OCI-LY7 (cell line): Measurements from ENCODE around the gene ADIG. TPM values are rescaled to one million over a fixed set of nuclear protein-coding genes. Genes with fewer than 3 reads are reported as not detected.
"Not testable (repeated sequence)": the region's sequence is repeated elsewhere in the genome, so short reads cannot be mapped to it uniquely, and the experiment has no call there.

Experiments
- BruUV-seq: library from RNA; stranded (reverse); fragments of 400-500 nt; replicated peaks from 2 replicates; lab custom pipeline; 2021; lab: Mats Ljungman, UMichigan
- CTCF ChIA-PET: fragments of 300-600 bp; sonication (Branson Sonifier 250); formaldehyde crosslinking; loops from one replicate; lab custom pipeline; 2022; ENCODE audit warnings: antibody characterized with exemption; ENCODE audit not compliant: unreplicated experiment; lab: Charles Lee
- POLR2A ChIA-PET: fragments of 300-600 bp; sonication (Branson Sonifier 250); formaldehyde crosslinking; loops from one replicate; lab custom pipeline; 2022; ENCODE audit warnings: antibody characterized with exemption; lab: Charles Lee
- DNase-seq: peaks from one replicate; pipeline ENCODE4 v3.0.0-alpha.2; 2015; ENCODE audit warnings: low spot score
- H2AFZ ChIP-seq: fragments of 200-600 bp; sonication (generic), shearing (Covaris generic); 2 replicates; pipeline ENCODE4 v1.6.1; 2014; ENCODE audit warnings: mild to moderate bottlenecking, antibody characterized with exemption, low read length, moderate library complexity
- H3K27ac ChIP-seq: fragments of 200-600 bp; sonication (generic); 2 replicates; pipeline ENCODE4 v1.5.1; 2014; ENCODE audit warnings: mixed run types, low read depth, mild to moderate bottlenecking, moderate library complexity, low read length, inconsistent platforms; ENCODE audit not compliant: poor library complexity, severe bottlenecking
- H3K36me3 ChIP-seq: fragments of 200-600 bp; sonication (generic); 2 replicates; pipeline ENCODE4 v1.6.1; 2014; ENCODE audit warnings: mild to moderate bottlenecking, antibody characterized with exemption, low read length, moderate library complexity, mixed read lengths; ENCODE audit not compliant: insufficient read depth
- H3K4me1 ChIP-seq: fragments of 200-600 bp; sonication (generic); 2 replicates; pipeline ENCODE4 v1.5.1; 2014; ENCODE audit warnings: mild to moderate bottlenecking, low read length; ENCODE audit not compliant: insufficient read depth, poor library complexity, severe bottlenecking
- H3K4me2 ChIP-seq: fragments of 200-600 bp; sonication (generic); 2 replicates; pipeline ENCODE4 v1.6.1; 2014; ENCODE audit warnings: mild to moderate bottlenecking, low read length
- H3K4me3 ChIP-seq: fragments of 200-600 bp; sonication (generic); 2 replicates; pipeline ENCODE4 v1.5.1; 2014; ENCODE audit warnings: mild to moderate bottlenecking, low read depth, low read length; ENCODE audit not compliant: poor library complexity, severe bottlenecking
- H3K79me2 ChIP-seq: fragments of 200-600 bp; sonication (generic); 2 replicates; pipeline ENCODE4 v1.6.1; 2016; ENCODE audit warnings: low read depth, mild to moderate bottlenecking, low read length, moderate library complexity, mixed read lengths; ENCODE audit not compliant: insufficient read depth
- H3K9me2 ChIP-seq: fragments of 200-600 bp; sonication (generic); 2 replicates; pipeline ENCODE4 v1.6.1; 2016; ENCODE audit warnings: mild to moderate bottlenecking, low read length, mixed read lengths; ENCODE audit not compliant: insufficient read depth
- H3K9me3 ChIP-seq: fragments of 200-600 bp; sonication (generic); 2 replicates; pipeline ENCODE4 v1.6.1; 2014; ENCODE audit warnings: mild to moderate bottlenecking, mixed run types, low read length, mixed read lengths
- H4K20me1 ChIP-seq: fragments of 200-600 bp; sonication (generic); 2 replicates; pipeline ENCODE4 v1.6.1; 2014; ENCODE audit warnings: mild to moderate bottlenecking, antibody characterized with exemption, low read length, moderate library complexity, mixed read lengths; ENCODE audit not compliant: insufficient read depth
- CTCF ChIP-seq: fragments of 200-600 bp; sonication (generic); conservative IDR thresholded peaks from 2 replicates; pipeline ENCODE4 v1.5.1; 2014; ENCODE audit warnings: mild to moderate bottlenecking, antibody characterized with exemption, low read length, moderate library complexity, mixed read lengths
- EZH2phosphoT487 ChIP-seq: fragments of 200-600 bp; sonication (generic); IDR thresholded peaks from 2 replicates; pipeline ENCODE4 v1.6.1; 2018; ENCODE audit warnings: low read depth, borderline replicate concordance, mild to moderate bottlenecking, mixed run types, antibody characterized with exemption, low read length, moderate library complexity, mixed read lengths
- intact Hi-C: fragments of 100-400 bp; cut with micrococcal nuclease; formaldehyde crosslinking; loops from one replicate; pipeline ENCODE4 v1.10.0; 2022; ENCODE audit not compliant: unreplicated experiment
- total RNA-seq, 2 experiments: library from RNA; depleted of rRNA in 1 of 2; stranded (reverse); fragments of >200 nt in 1 of 2; shearing (Covaris generic) in 1 of 2; gene quantifications; 2 replicates each; pipeline ENCODE4 v1.2.3, GENCODE V29; 2014 to 2022

ADIG gene
- total RNA-seq, 2 experiments from 2014 or later: not detected

- intact Hi-C loops: no loop called here
- no TSS peak for BruUV-seq
These were observed 10.7 kb downstream of the ADIG start for GRCh38 chr20:38591474-38592410.

GRCh38 chr20:38592411-38592790, 11.4 kb downstream of the ADIG start:
- H3K4me2 ChIP-seq, H3K4me1 ChIP-seq, POLR2A ChIA-PET, H3K4me3 ChIP-seq, H3K79me2 ChIP-seq, H2AFZ ChIP-seq, H3K27ac ChIP-seq, H4K20me1 ChIP-seq, CTCF ChIA-PET, BruUV-seq, H3K36me3 ChIP-seq, H3K9me3 ChIP-seq, H3K9me2 ChIP-seq, DNase-seq, intact Hi-C loops: not testable (repeated sequence)

More at GRCh38 chr20:38591474-38592410, 10.7 kb downstream of the ADIG start:
- H3K9me2 ChIP-seq: no peaks in the 10 kb centered on the region
- no peak overlapping the region for H3K4me3 ChIP-seq
- ChIA-PET CTCF (no interaction called here), POLR2A (no interaction called here)
- H3K4me2 ChIP-seq: no peak overlapping the region
- no peaks in the 10 kb centered on the region for H3K9me3 ChIP-seq
- H3K27ac ChIP-seq: no peak overlapping the region
- no peaks in the 10 kb centered on the region for H3K4me1 ChIP-seq
- no peaks in the 10 kb centered on the region for H4K20me1 ChIP-seq
- no peak overlapping the region for H2AFZ ChIP-seq
- no peaks in the 10 kb centered on the region for H3K79me2 ChIP-seq
- DNase-seq: no peak
- TF ChIP-seq CTCF (no peak), EZH2phosphoT487 (no peak)
- no peaks in the 10 kb centered on the region for H3K36me3 ChIP-seq

GRCh38 chr20:38594281-38594680, 13.3 kb downstream of the ADIG start:
- BruUV-seq: not testable (repeated sequence)

GRCh38 chr20:38595886-38596285, 14.9 kb downstream of the ADIG start:
- H3K4me2 ChIP-seq, CTCF ChIA-PET, H3K4me3 ChIP-seq, H3K9me2 ChIP-seq, H2AFZ ChIP-seq, intact Hi-C loops, POLR2A ChIA-PET, H4K20me1 ChIP-seq, DNase-seq, H3K79me2 ChIP-seq, H3K27ac ChIP-seq, H3K4me1 ChIP-seq, H3K9me3 ChIP-seq, H3K36me3 ChIP-seq, BruUV-seq: not testable (repeated sequence)

More at GRCh38 chr20:38594281-38594680, 13.3 kb downstream of the ADIG start:
- H3K4me2 ChIP-seq, H2AFZ ChIP-seq, H3K9me2 ChIP-seq, H3K4me3 ChIP-seq, intact Hi-C loops, CTCF ChIA-PET, H3K36me3 ChIP-seq, H3K79me2 ChIP-seq, H3K9me3 ChIP-seq, H3K4me1 ChIP-seq, H3K27ac ChIP-seq, DNase-seq, H4K20me1 ChIP-seq: not testable (repeated sequence)
- POLR2A ChIA-PET: interaction anchor here (0.6 kb wide), 1 partner anchor 166 kb away, joined by 3 read pairs; no protein-coding TSS in a partner anchor
